Lung (tissue), 12 donors: ENCODE results near the gene PIP5K1C. TPM values are rescaled to one million over a fixed set of nuclear protein-coding genes. Genes with fewer than 3 reads are reported as not detected.
A peak's percentile ranks its signal among the peaks of the same experiment; 100 is the strongest.

Experiments
- ATAC-seq: fragments of 200-7000 bp; cut with Tn5 transposase; one replicate; pipeline ENCODE4 v1.9.1; 2020; ENCODE audit warnings: moderate number of reproducible peaks; ENCODE audit not compliant: insufficient read depth, low FRiP score
- DNase-seq, 3 donors: peaks; one replicate each; pipeline ENCODE4 v3.0.0-alpha.2; 2013 to 2017
- H3K27ac ChIP-seq, 2 donors: one replicate each; pipeline ENCODE4 v1.5.1; 2013; ENCODE audit warnings: mild to moderate bottlenecking in 2 of 2, moderate library complexity in 2 of 2, control low read depth in 1 of 2, inconsistent platforms in 1 of 2, low read depth in 1 of 2, low read length in 1 of 2
- H3K27me3 ChIP-seq, 3 donors: one replicate each; pipeline ENCODE4 v1.5.1; 2013; ENCODE audit warnings: low read length in 2 of 3; ENCODE audit not compliant: control insufficient read depth in 3 of 3, insufficient read depth in 3 of 3
- H3K36me3 ChIP-seq, 4 donors: one replicate each; pipeline ENCODE4 v1.5.1; 2013; ENCODE audit warnings: low read length in 4 of 4, mild to moderate bottlenecking in 1 of 4, moderate library complexity in 1 of 4; ENCODE audit not compliant: control insufficient read depth in 4 of 4, insufficient read depth in 4 of 4
- H3K4me1 ChIP-seq, 5 donors: one replicate each; pipeline ENCODE4 v1.5.1; 2013; ENCODE audit warnings: low read length in 5 of 5, mild to moderate bottlenecking in 2 of 5, moderate library complexity in 1 of 5; ENCODE audit not compliant: control insufficient read depth in 5 of 5, insufficient read depth in 5 of 5
- H3K4me3 ChIP-seq: one replicate; pipeline ENCODE4 v1.5.1; 2013; ENCODE audit warnings: mild to moderate bottlenecking, control low read depth, moderate library complexity
- H3K9ac ChIP-seq, 2 donors: one replicate each; pipeline ENCODE4 v1.5.1; 2013; ENCODE audit warnings: low read length in 2 of 2, control low read depth in 1 of 2; ENCODE audit not compliant: insufficient read depth in 1 of 2
- H3K9me3 ChIP-seq, 4 donors: one replicate each; pipeline ENCODE4 v1.5.1; 2013; ENCODE audit warnings: low read length in 3 of 4, mild to moderate bottlenecking in 1 of 4, moderate library complexity in 1 of 4; ENCODE audit not compliant: control insufficient read depth in 4 of 4, insufficient read depth in 3 of 4
- whole genome bisulfite sequencing, 2 donors: extraction: QIAGEN DNeasy Blood & Tissue Kit; methylation state at CpG; one replicate each; pipeline ENCODE4 v1.1.7; 2013; 5-methylcytosine and 5-hydroxymethylcytosine counted together
- polyA plus RNA-seq, 2 donors: library from polyadenylated mRNA; stranded (reverse); fragments of 200-250 nt; gene quantifications; one replicate each; pipeline ENCODE4 v1.2.1, GENCODE V29; 2013
- total RNA-seq, 2 donors: library from RNA; depleted of rRNA in 1 of 2; stranded (reverse); fragments of >200 nt in 1 of 2; gene quantifications; one replicate each; pipeline ENCODE4 v1.2.1, GENCODE V29; 2014 to 2021
- TF ChIP-seq, protein P1 (sequence below): IDR thresholded peaks from 2 replicates; pipeline ENCODE4 v1.5.1; 2012; ENCODE audit warnings: mild to moderate bottlenecking; ENCODE audit errors: control extremely low read depth, extremely low read depth
- donor health status: control.
- donor health status: control.
- donor health status: Bipolar disorder and iron deficiency.
- donor health status: healthy.
- donor health status: DM: yes; HTN: yes; CAD: no.

PIP5K1C gene
- total and polyA plus RNA-seq, 4 donors = 16.3 to 39.4 (median 20.5) TPM

DNA sequence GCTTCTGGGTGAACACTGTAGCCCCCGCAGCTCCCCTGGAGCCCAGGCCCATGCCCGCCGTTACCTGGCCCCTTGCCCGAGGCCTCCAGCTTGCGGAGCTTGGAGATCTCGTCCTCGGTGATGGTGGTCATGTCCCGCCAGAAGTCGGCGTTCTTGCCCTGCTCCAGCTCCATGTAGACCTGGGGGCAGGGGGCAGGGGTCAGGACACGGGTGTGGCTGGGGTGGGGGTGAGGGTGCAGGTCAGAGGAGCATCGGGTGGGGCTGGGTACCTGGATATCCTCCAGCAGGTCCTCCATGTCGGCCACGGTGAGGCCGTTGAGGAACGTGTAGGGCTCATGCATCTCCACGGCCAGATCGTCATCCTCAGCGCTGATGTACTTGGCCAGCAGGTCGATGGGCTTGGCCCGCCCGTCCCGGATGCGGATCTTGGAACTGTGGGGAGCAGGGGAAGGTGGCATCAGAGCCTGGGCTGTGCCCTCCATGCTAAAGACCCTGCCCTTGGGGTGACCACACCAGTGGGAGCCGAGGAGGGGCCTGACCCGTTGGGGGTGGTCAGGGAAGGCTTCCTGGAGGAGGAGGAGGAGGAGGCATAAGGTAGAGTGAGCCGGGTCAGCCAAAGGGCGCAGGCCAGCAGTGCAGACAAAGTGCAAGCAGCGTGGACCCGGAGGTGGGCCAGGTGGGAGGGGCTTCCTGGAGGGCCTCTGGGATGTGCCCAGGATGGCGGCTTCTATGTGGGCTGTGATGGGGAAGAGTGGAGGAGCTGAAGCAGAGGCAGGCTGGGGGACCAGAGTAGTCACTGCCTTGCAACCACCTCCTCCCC, 81.2 kb downstream of the PIP5K1C start:
- Histone ChIP-seq H3K9me3 (no peaks in the 10 kb centered on the region), H3K4me3 (no peak overlapping the region), H3K4me1 (peaks cover 0 to 10% (median 3%) of the 10 kb centered on the region in 5 donors), H3K9ac (no peak overlapping the region), H3K27me3 (no peaks in the 10 kb centered on the region), H3K27ac (no peak overlapping the region), H3K36me3 (peaks cover 0 to 56% (median 8%) of the 10 kb centered on the region in 4 donors)
- WGBS, 2 donors = 90 to 91% methylated on average over 30 to 31 of the region's 31 CpGs
- TF ChIP-seq, protein P1, sequence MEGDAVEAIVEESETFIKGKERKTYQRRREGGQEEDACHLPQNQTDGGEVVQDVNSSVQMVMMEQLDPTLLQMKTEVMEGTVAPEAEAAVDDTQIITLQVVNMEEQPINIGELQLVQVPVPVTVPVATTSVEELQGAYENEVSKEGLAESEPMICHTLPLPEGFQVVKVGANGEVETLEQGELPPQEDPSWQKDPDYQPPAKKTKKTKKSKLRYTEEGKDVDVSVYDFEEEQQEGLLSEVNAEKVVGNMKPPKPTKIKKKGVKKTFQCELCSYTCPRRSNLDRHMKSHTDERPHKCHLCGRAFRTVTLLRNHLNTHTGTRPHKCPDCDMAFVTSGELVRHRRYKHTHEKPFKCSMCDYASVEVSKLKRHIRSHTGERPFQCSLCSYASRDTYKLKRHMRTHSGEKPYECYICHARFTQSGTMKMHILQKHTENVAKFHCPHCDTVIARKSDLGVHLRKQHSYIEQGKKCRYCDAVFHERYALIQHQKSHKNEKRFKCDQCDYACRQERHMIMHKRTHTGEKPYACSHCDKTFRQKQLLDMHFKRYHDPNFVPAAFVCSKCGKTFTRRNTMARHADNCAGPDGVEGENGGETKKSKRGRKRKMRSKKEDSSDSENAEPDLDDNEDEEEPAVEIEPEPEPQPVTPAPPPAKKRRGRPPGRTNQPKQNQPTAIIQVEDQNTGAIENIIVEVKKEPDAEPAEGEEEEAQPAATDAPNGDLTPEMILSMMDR = no peak
- no peak for DNase-seq
- no peak for ATAC-seq

DNA sequence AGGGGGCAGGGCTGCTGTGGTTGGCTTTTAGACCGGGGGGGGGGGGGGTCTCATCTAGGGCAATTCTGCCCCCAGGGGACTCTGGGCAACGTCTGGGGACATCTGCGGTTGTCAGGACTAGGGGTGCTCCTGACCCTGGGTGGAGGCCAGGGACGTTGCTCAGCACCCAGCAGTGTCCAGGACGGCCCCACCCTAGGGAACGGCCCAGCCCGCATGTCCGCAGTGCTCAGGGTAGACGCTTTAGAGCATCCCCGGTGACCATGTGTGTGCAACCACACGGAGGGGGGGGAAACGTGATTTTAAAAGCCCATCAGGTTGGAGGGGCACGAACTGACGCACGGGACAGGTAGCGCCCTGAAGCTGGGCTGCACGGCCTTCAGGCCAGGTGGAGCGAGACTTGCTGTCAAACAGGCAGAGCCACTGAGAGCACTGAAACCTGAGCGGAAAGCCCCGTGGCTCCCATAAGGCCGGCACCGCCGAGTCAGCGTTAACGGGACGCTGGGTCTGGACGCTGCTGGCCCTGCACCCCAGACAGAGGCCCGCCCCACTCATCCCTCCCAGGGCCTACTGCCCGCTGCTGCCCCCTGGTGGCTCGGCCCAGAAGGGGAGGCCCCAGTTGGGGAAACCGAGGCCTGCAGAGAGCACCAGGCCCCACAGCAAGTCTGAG, 82.0 kb downstream of the PIP5K1C start:
- WGBS, 2 donors = 49 to 60% methylated on average over 30 to 31 of the region's 31 CpGs
- Histone ChIP-seq H3K4me3 (no peak overlapping the region), H3K27ac (no peak overlapping the region), H3K36me3 (peaks cover 0 to 57% (median 8%) of the 10 kb centered on the region in 4 donors), H3K9ac (no peak overlapping the region), H3K9me3 (no peaks in the 10 kb centered on the region), H3K27me3 (no peaks in the 10 kb centered on the region), H3K4me1 (peaks cover 0 to 17% (median 7%) of the 10 kb centered on the region in 5 donors)
- ATAC-seq (peak; percentile 63), DNase-seq (peak; percentile 59 to 80 (median 75))
- TF ChIP-seq, protein P1 = peak; percentile 54

DNA sequence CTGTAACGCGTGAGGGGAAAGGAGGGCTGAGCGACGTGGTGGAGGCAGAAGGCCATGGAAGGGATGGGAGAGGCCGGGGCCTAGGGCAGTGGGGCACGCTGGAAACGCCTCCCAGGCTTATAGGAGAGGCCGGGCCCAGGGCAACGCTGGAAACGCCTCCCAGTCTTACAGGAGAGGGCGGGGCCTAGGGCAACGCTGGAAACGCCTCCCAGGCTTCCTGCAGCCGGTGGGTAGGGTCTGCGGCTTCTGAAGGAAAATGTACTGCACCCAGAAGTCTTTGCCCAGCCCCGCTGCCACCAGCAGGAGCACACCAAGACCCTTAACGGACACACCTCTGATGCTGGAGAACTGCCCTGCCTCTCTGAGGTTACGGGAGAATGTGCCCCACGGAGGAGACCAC, 82.8 kb downstream of the PIP5K1C start:
- WGBS, 2 donors = 27 to 56% methylated on average over 19 of the region's 19 CpGs
- H3K9ac ChIP-seq = no peak overlapping the region
- H3K36me3 ChIP-seq = peaks cover 0 to 59% (median 9%) of the 10 kb centered on the region in 4 donors

More for the DNA sequence above, 82.8 kb downstream of the PIP5K1C start:
- TF ChIP-seq, protein P1 = no peak
- H3K9me3 ChIP-seq = no peaks in the 10 kb centered on the region
- no peaks in the 10 kb centered on the region for H3K27me3 ChIP-seq
- no peak overlapping the region for H3K27ac ChIP-seq
- DNase-seq = no peak
- peaks cover 0 to 20% (median 9%) of the 10 kb centered on the region in 5 donors for H3K4me1 ChIP-seq
- ATAC-seq = no peak
- no peak overlapping the region for H3K4me3 ChIP-seq
